Measurements from ENCODE around the gene SMIM45.

SMIM45 gene

GRCh38 chr22:41951898-41952474 is at the start of gene SMIM45:
SMIM45 (plus strand) TSS chr22:41952150.
- H3K4me1 Mint-ChIP-seq (ENCODE audit: low read depth, unreplicated experiment): peaks cover 13% of the 10 kb centered on the region
- H3K36me3 Mint-ChIP-seq (ENCODE audit: unreplicated experiment): no peaks in the 10 kb centered on the region
- H3K4me3 Mint-ChIP-seq (ENCODE audit: unreplicated experiment): peak within 1 kb of the TSS; percentile 69
- peaks cover 3% of the 10 kb centered on the region for H3K27me3 Mint-ChIP-seq (ENCODE audit: unreplicated experiment)
- TF ChIP-seq, protein P1, sequence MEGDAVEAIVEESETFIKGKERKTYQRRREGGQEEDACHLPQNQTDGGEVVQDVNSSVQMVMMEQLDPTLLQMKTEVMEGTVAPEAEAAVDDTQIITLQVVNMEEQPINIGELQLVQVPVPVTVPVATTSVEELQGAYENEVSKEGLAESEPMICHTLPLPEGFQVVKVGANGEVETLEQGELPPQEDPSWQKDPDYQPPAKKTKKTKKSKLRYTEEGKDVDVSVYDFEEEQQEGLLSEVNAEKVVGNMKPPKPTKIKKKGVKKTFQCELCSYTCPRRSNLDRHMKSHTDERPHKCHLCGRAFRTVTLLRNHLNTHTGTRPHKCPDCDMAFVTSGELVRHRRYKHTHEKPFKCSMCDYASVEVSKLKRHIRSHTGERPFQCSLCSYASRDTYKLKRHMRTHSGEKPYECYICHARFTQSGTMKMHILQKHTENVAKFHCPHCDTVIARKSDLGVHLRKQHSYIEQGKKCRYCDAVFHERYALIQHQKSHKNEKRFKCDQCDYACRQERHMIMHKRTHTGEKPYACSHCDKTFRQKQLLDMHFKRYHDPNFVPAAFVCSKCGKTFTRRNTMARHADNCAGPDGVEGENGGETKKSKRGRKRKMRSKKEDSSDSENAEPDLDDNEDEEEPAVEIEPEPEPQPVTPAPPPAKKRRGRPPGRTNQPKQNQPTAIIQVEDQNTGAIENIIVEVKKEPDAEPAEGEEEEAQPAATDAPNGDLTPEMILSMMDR (IDR thresholded peaks at IDR 0.05; ENCODE audit: partially characterized antibody, unreplicated experiment): no peak
- DNase-seq: peak; percentile 48
- peaks cover 2% of the 10 kb centered on the region for H3K9me3 Mint-ChIP-seq (ENCODE audit: unreplicated experiment)
- H3K27ac Mint-ChIP-seq (ENCODE audit: unreplicated experiment): no peak within 1 kb of the TSS

GRCh38 chr22:41902932-41903421 is 49.0 kb upstream of the SMIM45 start:
- Mint-ChIP-seq H3K4me3 (ENCODE audit: unreplicated experiment) (no peak overlapping the region), H3K9me3 (ENCODE audit: unreplicated experiment) (peaks cover 12% of the 10 kb centered on the region), H3K27me3 (ENCODE audit: unreplicated experiment) (peaks cover 12% of the 10 kb centered on the region), H3K4me1 (ENCODE audit: low read depth, unreplicated experiment) (no peaks in the 10 kb centered on the region), H3K36me3 (ENCODE audit: unreplicated experiment) (no peaks in the 10 kb centered on the region), H3K27ac (ENCODE audit: unreplicated experiment) (no peak overlapping the region)
- no peak for DNase-seq
- TF ChIP-seq, protein P1 (IDR thresholded peaks at IDR 0.05; ENCODE audit: partially characterized antibody, unreplicated experiment): no peak

DNA sequence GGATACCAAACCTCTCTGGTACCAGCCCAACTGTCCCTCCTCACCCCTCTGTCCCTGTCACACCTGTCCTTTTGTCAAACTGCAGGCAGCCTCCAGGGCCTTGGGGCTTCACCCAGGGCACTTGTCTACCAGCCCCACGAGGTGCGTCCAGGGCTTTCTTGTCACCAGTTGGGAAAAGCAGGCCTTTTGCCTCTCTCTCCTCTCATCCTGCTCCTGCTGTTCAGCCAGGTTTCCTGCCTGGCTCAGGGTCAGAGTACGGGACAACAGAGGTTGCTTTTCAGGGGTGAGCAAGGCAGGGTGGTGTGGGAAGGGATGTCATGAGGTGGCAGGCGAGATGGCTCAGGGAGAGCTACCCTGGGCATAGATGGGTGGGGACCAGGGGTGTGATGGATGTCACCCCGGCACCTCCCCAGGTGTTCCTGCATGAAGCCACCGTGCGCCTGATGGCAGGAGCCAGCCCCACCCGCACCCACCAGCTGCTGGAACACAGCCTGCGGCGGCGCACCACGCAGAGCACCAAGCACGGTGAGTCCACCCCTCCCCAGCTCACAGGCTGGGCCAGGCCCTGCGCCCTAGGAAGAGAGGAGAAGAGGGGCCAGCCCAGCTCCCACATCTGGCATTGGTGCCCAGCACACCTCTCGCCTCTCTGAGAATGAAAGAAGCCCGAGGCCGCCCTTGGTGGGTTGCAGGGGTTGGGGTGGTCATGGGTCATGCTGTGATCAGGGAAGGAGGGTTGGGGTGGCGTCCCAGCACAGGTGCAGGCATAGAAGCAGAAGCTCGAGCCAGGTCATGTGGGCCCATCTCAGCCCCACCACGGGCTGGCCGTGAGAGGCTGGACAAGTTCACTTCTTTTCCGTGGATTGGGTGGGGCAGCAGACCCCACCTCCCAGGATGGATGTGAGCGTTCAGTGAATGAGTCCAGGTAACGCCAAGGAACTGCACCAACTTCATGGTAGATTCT is 47.2 kb upstream of the SMIM45 start:
- H3K4me3 Mint-ChIP-seq (ENCODE audit: unreplicated experiment): no peak overlapping the region
- H3K27ac Mint-ChIP-seq (ENCODE audit: unreplicated experiment): no peak overlapping the region
- no peak for DNase-seq
- TF ChIP-seq, protein P1 (IDR thresholded peaks at IDR 0.05; ENCODE audit: partially characterized antibody, unreplicated experiment): no peak
- H3K36me3 Mint-ChIP-seq (ENCODE audit: unreplicated experiment): no peaks in the 10 kb centered on the region
- H3K27me3 Mint-ChIP-seq (ENCODE audit: unreplicated experiment): peaks cover 16% of the 10 kb centered on the region
- peaks cover 6% of the 10 kb centered on the region for H3K4me1 Mint-ChIP-seq (ENCODE audit: low read depth, unreplicated experiment)
- H3K9me3 Mint-ChIP-seq (ENCODE audit: unreplicated experiment): peaks cover 10% of the 10 kb centered on the region

GRCh38 chr22:41905411-41906202 is 46.3 kb upstream of the SMIM45 start:
- DNase-seq: no peak
- Mint-ChIP-seq H3K9me3 (ENCODE audit: unreplicated experiment) (peaks cover 9% of the 10 kb centered on the region), H3K4me3 (ENCODE audit: unreplicated experiment) (no peak overlapping the region)

More at GRCh38 chr22:41905411-41906202, 46.3 kb upstream of the SMIM45 start:
- H3K27me3 Mint-ChIP-seq (ENCODE audit: unreplicated experiment): peaks cover 16% of the 10 kb centered on the region
- H3K4me1 Mint-ChIP-seq (ENCODE audit: low read depth, unreplicated experiment): peaks cover 6% of the 10 kb centered on the region
- TF ChIP-seq, protein P1 (IDR thresholded peaks at IDR 0.05; ENCODE audit: partially characterized antibody, unreplicated experiment): no peak
- no peak overlapping the region for H3K27ac Mint-ChIP-seq (ENCODE audit: unreplicated experiment)
- no peaks in the 10 kb centered on the region for H3K36me3 Mint-ChIP-seq (ENCODE audit: unreplicated experiment)
